Stimulated activated naive CD8-positive, alpha-beta T cell treated with anti-CD3 and anti-CD28 coated beads, Interleukin-15, amount 100 ng/mL, for 72 hours (primary cell): ENCODE measurements around the gene SLC25A33.
"Not testable (repeated sequence)": the region's sequence is repeated elsewhere in the genome, so short reads cannot be mapped to it uniquely, and the experiment has no call there.

Experiments
- ATAC-seq: fragments of 150-1000 bp; cut with Tn5 transposase; 2 replicates; pipeline ENCODE4 v1.10.0; 2021; ENCODE audit warnings: mild to moderate bottlenecking, moderate library complexity
- DNase-seq, 2 donors: peaks; one replicate each; pipeline ENCODE4 v3.0.0; 2021 to 2022
- H3K27ac Mint-ChIP-seq, 2 donors: one replicate each; pipeline ENCODE4 v1.8.0; 2022; ENCODE audit warnings: mild to moderate bottlenecking in 2 of 2, mixed read lengths in 2 of 2, moderate library complexity in 2 of 2
- H3K27me3 Mint-ChIP-seq: one replicate; pipeline ENCODE4 v1.8.0; 2022; ENCODE audit warnings: mixed read lengths
- H3K4me1 Mint-ChIP-seq: one replicate; pipeline ENCODE4 v1.8.0; 2022; ENCODE audit warnings: mild to moderate bottlenecking, mixed read lengths
- H3K4me3 Mint-ChIP-seq, 2 donors: one replicate each; pipeline ENCODE4 v1.8.0; 2022; ENCODE audit warnings: mild to moderate bottlenecking in 2 of 2, mixed read lengths in 2 of 2, moderate library complexity in 1 of 2
- H3K9me3 Mint-ChIP-seq, 2 donors: one replicate each; pipeline ENCODE4 v1.8.0; 2022; ENCODE audit warnings: mixed read lengths in 2 of 2

Gene SLC25A33, protein sequence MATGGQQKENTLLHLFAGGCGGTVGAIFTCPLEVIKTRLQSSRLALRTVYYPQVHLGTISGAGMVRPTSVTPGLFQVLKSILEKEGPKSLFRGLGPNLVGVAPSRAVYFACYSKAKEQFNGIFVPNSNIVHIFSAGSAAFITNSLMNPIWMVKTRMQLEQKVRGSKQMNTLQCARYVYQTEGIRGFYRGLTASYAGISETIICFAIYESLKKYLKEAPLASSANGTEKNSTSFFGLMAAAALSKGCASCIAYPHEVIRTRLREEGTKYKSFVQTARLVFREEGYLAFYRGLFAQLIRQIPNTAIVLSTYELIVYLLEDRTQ

DNA sequence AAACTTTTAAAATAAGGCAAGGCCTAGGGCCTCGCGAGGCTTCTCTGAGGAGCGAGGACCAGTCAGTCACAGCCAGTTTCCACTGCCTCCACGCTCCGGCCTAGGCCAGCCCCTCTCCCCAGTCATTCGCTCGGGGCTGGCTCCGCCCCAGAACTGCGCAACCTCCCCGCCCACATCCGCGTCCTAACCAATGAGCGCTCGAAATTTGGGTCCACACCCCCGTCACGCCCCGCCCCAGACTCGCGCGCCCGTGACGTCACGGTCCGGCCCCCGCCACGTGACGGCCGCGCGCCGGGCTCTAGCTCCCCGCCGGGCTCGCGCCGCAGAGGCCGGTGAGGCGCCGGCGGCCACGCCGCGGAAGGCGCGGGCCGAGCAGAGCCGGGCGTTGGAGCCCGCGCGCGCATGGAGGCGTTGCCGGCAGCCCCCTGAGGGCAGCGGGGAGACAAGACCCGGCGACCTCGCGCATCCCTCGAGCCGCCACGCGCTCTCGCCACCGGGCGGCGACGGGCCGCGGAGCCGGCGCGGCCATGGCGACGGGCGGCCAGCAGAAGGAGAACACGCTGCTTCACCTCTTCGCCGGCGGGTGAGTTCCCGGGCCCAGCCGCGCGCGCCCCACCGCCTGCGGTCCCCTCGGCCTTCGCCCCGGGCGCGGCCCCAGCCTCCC is at the start of gene SLC25A33:
Gene SLC25A33 (plus strand): TSS at position 301 of the 664 bp plus-strand sequence. CDS start 227 bp downstream, at position 528.
- H3K9me3 Mint-ChIP-seq: peaks cover 0 to 4% of the 10 kb centered on the region in 2 donors
- peak within 1 kb of the TSS; percentile 85 to 95 for H3K4me3 Mint-ChIP-seq
- H3K27me3 Mint-ChIP-seq: no peaks in the 10 kb centered on the region
- peak within 1 kb of the TSS; percentile 84 to 89 for H3K27ac Mint-ChIP-seq
- peak; percentile 98 for ATAC-seq
- peak; percentile 98 to 99 for DNase-seq
- peaks cover 54% of the 10 kb centered on the region for H3K4me1 Mint-ChIP-seq

DNA sequence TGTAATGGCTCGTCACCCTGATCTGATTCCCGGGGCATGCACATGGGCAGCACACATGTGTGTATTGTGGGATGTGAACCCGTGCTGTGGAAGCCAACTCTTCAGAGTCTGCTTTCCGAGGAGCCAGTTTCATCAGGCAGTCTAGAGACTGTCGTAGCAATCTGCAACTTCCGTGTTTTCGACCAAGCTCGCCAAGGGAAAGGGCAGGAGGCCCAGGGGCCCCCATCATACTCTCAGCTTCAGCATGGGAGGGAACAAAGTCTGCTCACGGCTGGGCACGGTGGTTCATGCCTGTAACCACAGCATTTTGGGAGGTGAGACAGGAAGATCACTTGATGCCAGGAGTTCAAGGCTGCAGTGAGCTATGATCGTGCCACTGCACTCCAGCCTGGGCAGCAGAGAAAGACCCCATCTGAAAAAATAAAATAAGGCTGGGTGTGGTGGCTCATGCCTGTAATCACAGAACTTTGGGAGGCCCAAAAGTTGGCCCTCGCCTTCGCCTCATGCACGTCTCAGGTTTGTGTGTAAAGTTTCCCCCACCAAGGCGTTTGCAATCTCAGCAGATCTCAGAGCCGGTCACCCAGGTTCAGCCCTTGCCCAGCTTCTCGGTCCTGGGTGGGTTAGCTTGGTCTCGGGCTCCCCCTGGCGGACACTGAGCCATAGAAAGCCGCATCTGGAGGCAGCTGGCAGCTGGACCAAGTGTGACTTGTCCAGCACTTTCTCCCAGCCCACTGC is 48.5 kb upstream of the SLC25A33 start:
- Mint-ChIP-seq H3K27ac (no peak overlapping the region), H3K4me1 (peaks cover 9% of the 10 kb centered on the region), H3K9me3 (no peaks in the 10 kb centered on the region), H3K4me3 (no peak overlapping the region), H3K27me3 (peaks cover 14% of the 10 kb centered on the region)
- DNase-seq: peak; percentile 77
- ATAC-seq: peak; percentile 73

DNA sequence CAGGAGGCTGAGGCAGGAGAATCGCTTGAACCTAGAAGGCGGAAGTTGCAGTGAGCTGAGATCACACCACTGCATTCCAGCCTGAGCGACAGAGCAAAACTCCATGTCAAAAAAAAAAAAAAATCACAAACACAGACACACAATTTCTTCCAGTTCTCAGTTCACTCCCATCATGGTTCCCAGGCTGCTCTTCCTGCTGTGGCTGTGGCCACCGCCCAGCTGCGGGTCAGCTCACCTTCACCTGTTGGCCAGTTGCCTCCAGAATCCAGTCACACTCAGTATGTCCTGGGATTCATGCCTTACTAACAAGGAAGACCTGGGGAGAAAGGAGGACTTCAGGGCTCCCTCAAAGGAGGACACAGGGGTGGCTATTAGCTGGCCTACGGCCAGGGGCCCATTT is 45.9 kb upstream of the SLC25A33 start:
- H3K4me1 Mint-ChIP-seq: peaks cover 9% of the 10 kb centered on the region
- ATAC-seq (no peak), DNase-seq (no peak)
- H3K27me3 Mint-ChIP-seq: peaks cover 14% of the 10 kb centered on the region
- H3K4me3 Mint-ChIP-seq: no peak overlapping the region
- no peak overlapping the region for H3K27ac Mint-ChIP-seq
- H3K9me3 Mint-ChIP-seq: no peaks in the 10 kb centered on the region

DNA sequence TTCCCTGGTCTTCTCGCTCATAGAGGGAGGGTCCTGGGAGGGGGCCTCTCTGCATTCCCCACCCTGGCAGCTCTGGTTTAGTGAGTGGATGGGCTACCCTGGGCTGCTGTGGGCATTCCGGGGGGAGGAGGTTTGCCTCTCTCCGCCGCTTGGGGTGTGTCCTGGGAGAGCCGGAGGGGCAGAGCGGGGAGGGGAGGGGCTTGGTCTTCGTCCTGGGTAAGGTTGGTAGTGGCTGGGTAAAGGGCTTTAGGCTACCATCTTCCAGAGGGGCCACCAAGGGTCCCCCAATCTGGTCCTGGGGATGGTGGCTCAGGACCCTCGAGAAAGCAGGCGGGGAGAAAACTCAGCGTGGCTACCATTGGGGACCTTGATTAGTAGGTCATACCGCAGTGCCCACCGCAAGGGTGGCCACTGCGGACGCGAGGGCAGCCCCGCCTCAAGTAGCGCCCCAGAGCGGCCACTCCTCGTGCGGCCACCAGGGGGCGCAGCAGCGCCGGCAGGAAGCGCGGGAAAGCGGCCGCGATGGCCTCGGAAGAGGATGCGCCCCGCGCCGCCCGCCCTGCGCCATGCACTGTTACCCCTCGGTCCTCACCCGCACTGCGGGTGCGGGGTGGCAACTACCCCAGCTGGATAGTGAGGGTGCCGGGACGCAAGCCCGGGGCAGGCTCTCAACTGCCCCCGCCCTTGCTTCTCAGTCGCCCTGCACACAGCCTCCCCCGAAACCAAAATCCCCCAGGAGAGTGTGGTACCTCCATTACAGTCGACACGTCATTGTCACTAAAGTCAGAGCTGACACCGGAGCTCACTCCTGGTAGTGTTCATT is 44.1 kb upstream of the SLC25A33 start:
- peaks cover 14% of the 10 kb centered on the region for H3K27me3 Mint-ChIP-seq
- peak overlapping the region; percentile 82 to 85 for H3K4me3 Mint-ChIP-seq
- H3K9me3 Mint-ChIP-seq: no peaks in the 10 kb centered on the region
- H3K4me1 Mint-ChIP-seq: peaks cover 9% of the 10 kb centered on the region
- H3K27ac Mint-ChIP-seq: peak overlapping the region in 1 of 2 donors; percentile 34
- ATAC-seq (peak; percentile 88), DNase-seq (peak; percentile 76)

DNA sequence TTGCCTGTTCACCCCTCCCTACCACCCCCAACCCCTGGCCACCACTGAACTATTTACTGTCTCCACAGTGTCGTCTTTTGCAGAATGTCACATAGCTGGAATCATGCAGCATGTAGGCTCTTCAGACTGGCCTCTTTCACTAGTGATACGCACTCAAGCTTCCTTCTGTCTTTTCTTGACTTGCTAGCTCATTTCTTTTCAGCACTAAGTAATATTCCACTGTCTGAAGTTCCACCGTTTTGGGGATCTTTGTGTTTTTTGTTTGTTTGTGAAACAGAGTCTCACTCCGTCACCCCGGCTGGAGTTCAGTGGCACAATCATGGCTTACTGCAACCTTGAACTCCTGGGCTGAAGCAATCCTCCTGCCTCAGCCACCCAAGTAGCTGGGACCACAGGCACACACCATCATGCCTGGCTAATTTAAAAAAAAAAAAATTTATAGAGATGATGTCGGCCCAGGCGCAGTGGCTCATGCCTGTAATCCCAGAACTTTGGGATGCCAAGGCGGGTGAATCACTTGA is 43.4 kb upstream of the SLC25A33 start:
- no peaks in the 10 kb centered on the region for H3K9me3 Mint-ChIP-seq
- ATAC-seq: no peak
- peak overlapping the region in 1 of 2 donors; percentile 36 for H3K4me3 Mint-ChIP-seq
- no peak for DNase-seq
- no peak overlapping the region for H3K27ac Mint-ChIP-seq
- peaks cover 9% of the 10 kb centered on the region for H3K4me1 Mint-ChIP-seq
- H3K27me3 Mint-ChIP-seq: peaks cover 12% of the 10 kb centered on the region

DNA sequence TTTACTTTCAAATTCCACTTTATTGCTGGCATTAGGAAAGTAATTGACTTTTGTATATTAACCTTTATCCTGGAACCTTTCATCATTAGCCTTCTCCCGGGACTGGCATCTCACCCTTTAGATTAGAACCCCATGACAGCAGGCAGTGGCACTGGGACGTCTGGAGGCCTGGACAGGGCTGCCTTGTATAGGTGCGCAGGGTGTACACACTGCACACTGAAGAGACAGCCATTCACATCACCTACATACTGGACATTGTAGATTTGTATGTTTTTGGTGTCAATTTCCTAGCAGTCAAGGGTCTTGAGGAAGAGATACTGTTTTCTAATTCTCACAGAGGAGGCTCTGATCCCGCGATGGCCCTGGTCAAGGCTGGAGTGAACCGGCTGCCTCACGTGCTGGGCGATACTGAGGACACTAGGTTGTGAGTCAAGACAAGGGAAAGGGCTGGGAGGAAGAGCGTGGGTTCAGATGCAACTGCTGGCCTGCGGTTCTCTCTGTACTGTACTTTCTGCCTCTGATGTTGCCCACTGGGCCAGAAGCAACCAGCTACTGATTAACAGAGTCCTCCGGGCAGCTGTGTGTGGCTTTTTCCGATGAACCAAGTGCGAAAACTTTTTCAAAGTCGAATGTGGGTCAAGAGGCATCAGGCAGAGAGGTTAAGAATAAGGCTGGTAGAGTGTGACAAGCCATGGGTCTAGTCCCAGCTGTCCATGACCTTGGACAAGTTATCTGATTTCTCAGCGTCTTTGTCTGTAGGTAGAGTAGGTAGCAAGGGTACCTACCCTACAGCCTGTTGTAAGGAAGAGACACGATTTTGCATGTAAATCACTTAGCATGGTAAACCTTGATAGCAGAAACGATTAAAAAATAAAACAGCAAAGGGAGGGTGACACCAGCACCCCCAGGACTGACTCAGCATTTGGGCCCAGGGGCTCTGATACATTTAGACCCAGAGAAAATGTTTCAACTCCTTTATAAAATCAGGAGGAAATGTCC is 38.2 kb upstream of the SLC25A33 start:
- H3K4me3 Mint-ChIP-seq: no peak overlapping the region
- no peak for DNase-seq
- no peak overlapping the region for H3K27ac Mint-ChIP-seq
- H3K4me1 Mint-ChIP-seq: no peaks in the 10 kb centered on the region
- no peak for ATAC-seq
- no peaks in the 10 kb centered on the region for H3K9me3 Mint-ChIP-seq
- H3K27me3 Mint-ChIP-seq: no peaks in the 10 kb centered on the region

DNA sequence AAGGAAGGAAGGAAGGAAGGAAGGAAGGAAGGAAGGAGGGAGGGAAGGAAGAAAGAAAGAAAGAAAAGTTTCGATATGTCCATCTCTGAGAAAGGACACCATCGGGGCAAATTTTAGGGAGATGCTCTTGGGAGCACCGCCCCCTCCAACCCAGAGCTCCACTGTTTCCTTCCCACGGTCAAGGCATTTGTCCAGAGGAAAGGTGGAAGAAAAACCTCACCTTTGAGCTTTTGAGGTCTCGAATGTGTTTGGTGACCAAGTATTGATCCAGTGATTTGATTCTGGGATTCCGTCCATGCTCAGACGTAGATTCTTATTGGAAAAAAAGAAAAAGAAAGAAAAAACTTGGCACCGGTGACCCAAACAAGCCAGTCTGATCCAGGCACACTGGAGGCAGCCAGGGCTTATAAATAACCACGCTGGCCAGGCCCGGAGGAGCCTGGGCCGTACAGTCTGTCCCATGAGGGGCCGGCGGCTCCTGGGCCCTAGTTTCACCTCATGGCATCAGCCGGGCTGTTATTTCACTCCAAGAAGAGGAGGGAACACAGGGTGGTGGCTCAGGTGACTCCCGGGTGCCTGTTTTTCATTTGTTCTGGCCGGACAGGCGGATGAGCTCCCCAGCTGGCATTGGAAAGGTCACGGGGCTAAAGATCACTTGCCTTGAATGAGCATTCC is 36.1 kb upstream of the SLC25A33 start:
- DNase-seq (no peak), ATAC-seq (no peak)
- no peaks in the 10 kb centered on the region for H3K4me1 Mint-ChIP-seq
- no peak overlapping the region for H3K4me3 Mint-ChIP-seq
- H3K27ac Mint-ChIP-seq: no peak overlapping the region
- no peaks in the 10 kb centered on the region for H3K27me3 Mint-ChIP-seq
- no peaks in the 10 kb centered on the region for H3K9me3 Mint-ChIP-seq

DNA sequence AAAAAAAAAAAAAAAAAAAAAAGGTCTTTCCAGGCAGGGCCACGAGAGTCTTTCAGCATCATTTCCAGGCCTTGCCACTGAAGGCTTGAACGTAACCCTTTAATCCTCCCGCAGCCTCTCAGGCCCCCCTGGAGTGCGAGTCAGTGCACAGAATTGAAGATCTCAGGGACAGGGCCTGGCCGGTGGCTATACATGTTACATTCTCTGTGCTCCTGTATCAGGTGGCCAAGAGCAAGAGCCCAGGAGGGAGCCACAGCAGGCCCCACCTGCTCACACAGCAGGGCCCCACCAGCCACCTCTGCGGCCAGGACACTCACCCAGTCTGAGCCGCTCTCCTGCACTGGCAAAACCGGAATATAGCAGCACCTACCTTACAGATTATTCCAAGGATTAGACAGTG is 34.1 kb upstream of the SLC25A33 start:
- DNase-seq (no peak), ATAC-seq (no peak)
- H3K4me3 Mint-ChIP-seq: no peak overlapping the region
- H3K9me3 Mint-ChIP-seq: no peaks in the 10 kb centered on the region
- no peaks in the 10 kb centered on the region for H3K27me3 Mint-ChIP-seq
- H3K27ac Mint-ChIP-seq: no peak overlapping the region
- no peaks in the 10 kb centered on the region for H3K4me1 Mint-ChIP-seq

DNA sequence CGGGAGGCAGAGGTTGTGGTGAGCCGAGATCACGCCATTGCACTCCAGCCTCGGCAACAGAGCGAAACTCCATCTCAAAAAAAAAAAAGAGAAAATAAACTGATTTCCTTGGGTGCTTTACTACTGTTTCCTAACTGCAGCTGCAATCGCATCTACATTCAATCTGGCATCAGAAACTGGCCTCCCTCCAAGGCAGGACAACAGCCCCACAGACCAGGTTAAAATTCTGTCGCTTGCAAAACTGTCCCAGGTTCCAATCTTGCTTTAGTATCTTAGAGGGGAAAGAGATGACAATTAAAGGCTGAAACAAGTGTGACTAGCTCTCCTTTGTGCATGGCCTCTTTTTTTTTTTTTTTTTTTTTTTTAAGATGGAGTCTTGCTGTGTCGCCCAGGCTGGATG is 32.4 kb upstream of the SLC25A33 start:
- H3K4me1 Mint-ChIP-seq: no peaks in the 10 kb centered on the region
- no peak overlapping the region for H3K27ac Mint-ChIP-seq

DNA sequence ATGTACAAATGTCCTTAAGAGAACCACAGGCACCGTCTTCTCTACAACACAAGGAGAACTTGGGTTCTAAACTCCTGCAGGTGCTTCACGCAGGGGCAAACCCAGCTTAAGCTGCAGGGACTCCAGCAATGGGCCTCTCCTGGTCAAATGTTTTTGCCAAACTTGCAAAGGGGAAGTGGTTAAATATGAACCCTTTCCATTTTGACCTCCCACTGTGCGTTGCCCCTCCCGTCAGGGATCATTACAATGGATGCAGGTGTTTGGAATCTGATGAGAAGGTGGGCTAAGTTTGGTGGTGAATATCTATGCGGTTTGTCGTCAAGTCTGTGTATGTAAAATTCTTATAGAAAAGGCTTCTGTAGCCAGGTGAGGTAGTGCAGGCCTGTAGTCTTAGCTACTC is 29.1 kb upstream of the SLC25A33 start:
- Mint-ChIP-seq H3K27ac (no peak overlapping the region), H3K4me1 (no peaks in the 10 kb centered on the region), H3K9me3 (no peaks in the 10 kb centered on the region), H3K27me3 (no peaks in the 10 kb centered on the region), H3K4me3 (no peak overlapping the region)
- no peak for ATAC-seq
- DNase-seq: no peak

More for the DNA sequence above, 32.4 kb upstream of the SLC25A33 start:
- Mint-ChIP-seq H3K27me3 (no peaks in the 10 kb centered on the region), H3K9me3 (no peaks in the 10 kb centered on the region), H3K4me3 (no peak overlapping the region)
- ATAC-seq (no peak), DNase-seq (no peak)

DNA sequence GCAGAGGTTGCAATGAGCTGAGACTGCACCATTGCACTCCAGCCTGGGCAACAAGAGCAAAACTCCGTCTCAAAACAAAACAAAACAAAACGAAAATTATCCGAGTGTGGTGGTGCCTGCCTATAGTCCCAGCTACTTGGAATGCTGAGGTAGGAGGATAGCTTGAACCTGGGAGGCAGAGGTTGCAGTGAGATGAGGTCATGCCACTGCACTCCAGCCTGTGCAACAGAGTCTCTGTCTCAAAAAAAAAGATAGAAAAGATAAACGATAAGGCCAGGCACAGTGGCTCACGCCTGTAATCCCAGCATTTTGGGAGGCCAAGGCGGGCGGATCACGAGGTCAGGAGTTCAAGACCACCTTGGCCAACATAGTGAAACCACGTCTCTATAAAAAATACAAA is 23.7 kb upstream of the SLC25A33 start:
- H3K4me3 Mint-ChIP-seq, H3K27me3 Mint-ChIP-seq, DNase-seq, ATAC-seq, H3K4me1 Mint-ChIP-seq, H3K9me3 Mint-ChIP-seq, H3K27ac Mint-ChIP-seq: not testable (repeated sequence)

DNA sequence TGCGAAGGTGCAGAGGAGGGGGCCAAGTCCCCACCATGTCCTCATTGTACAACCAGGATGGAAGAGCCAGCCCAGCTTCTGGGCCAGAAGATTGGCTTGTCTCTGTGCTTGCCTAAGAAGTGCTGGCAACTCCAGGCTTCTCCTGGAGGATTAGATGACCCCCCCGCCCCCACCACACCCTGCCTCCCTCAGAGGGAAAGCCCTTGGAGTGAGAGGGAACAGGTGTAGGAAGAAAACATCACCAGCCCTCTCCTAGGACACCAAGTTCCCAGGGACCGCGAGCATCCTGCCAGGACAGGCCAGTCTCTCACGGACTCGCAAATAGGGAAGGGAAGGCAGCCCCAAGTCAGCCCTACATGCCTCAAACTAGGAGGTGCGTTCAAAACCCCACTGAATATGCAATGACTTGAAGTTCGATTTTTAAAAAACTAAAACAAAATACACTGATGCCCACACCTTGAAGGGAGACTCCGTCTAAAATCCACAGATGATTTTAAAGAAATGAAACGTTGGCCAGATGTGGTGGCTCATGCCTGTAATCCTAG is 20.7 kb upstream of the SLC25A33 start:
- H3K4me1 Mint-ChIP-seq: peaks cover 6% of the 10 kb centered on the region
- no peak overlapping the region for H3K4me3 Mint-ChIP-seq
- no peak for DNase-seq
- no peaks in the 10 kb centered on the region for H3K27me3 Mint-ChIP-seq
- ATAC-seq: no peak
- no peak overlapping the region for H3K27ac Mint-ChIP-seq
- H3K9me3 Mint-ChIP-seq: no peaks in the 10 kb centered on the region

DNA sequence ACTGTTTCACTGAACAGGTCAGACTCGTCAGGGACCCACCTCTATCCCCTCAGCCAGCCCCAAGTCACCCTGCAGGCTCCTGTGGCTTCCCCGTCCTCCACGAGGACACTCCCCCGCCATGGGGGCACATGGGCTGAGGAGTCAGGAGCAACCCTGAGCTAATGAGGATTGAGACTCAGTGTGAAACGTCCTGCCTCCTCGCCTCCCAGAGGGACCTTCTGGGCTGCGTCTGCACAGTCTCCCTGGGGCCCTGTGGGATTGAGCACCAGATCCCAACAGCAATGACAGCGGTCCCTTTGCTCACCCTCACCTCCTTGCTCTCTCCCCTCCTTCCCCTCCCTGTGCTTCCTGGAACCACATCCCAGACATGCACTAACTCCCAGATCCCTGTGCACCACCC is 18.9 kb upstream of the SLC25A33 start:
- Mint-ChIP-seq H3K27me3 (no peaks in the 10 kb centered on the region), H3K27ac (no peak overlapping the region), H3K4me1 (peaks cover 6% of the 10 kb centered on the region), H3K4me3 (no peak overlapping the region), H3K9me3 (no peaks in the 10 kb centered on the region)
- DNase-seq (no peak), ATAC-seq (no peak)
